GM21825 (cell line): ENCODE data around the gene SLC8A3.

ENCODE experiments used
- ATAC-seq: cut with Tn5 transposase; IDR thresholded peaks from one replicate; pipeline ENCODE4 v1.9.1; 2021; ENCODE audit warnings: mild to moderate bottlenecking, moderate library complexity; ENCODE audit not compliant: unreplicated experiment

The SLC8A3 gene

GRCh38 chr14:70123796-70124195 lies 65.0 kb downstream of the SLC8A3 start:
- ATAC-seq, result no peak

GRCh38 chr14:70121521-70121920 lies 67.2 kb downstream of the SLC8A3 start:
- no peak for ATAC-seq

GRCh38 chr14:70118064-70118463 lies 70.7 kb downstream of the SLC8A3 start:
- ATAC-seq, result no peak

GRCh38 chr14:70116278-70116677 lies 72.5 kb downstream of the SLC8A3 start:
- ATAC-seq, result no peak

- ATAC-seq, result no peak
Observed at GRCh38 chr14:70114621-70115156, 74.1 kb downstream of the SLC8A3 start.

GRCh38 chr14:70113211-70113610 lies 75.5 kb downstream of the SLC8A3 start:
- no peak for ATAC-seq

- ATAC-seq, result no peak
Observed at GRCh38 chr14:70108419-70108818, 80.3 kb downstream of the SLC8A3 start.

GRCh38 chr14:70107309-70107708 lies 81.4 kb downstream of the SLC8A3 start:
- ATAC-seq, result no peak

GRCh38 chr14:70100071-70100470 lies 88.7 kb downstream of the SLC8A3 start:
- no peak for ATAC-seq

GRCh38 chr14:70098250-70098809 lies 90.4 kb downstream of the SLC8A3 start:
- no peak for ATAC-seq

- no peak for ATAC-seq
Observed at GRCh38 chr14:70097576-70098249, 91.0 kb downstream of the SLC8A3 start.

GRCh38 chr14:70096866-70097265 lies 91.9 kb downstream of the SLC8A3 start:
- ATAC-seq, result no peak

- no peak for ATAC-seq
Observed at GRCh38 chr14:70094631-70095030, 94.1 kb downstream of the SLC8A3 start.

GRCh38 chr14:70094106-70094505 lies 94.6 kb downstream of the SLC8A3 start:
- ATAC-seq, result no peak

GRCh38 chr14:70093156-70093555 lies 95.6 kb downstream of the SLC8A3 start:
- ATAC-seq, result no peak

GRCh38 chr14:70087380-70087697 lies 101.4 kb downstream of the SLC8A3 start:
- ATAC-seq, result no peak

GRCh38 chr14:70086685-70087379 lies 101.9 kb downstream of the SLC8A3 start:
- no peak for ATAC-seq

- no peak for ATAC-seq
Observed at GRCh38 chr14:70084226-70084625, 104.5 kb downstream of the SLC8A3 start.

GRCh38 chr14:70082394-70082793 lies 106.4 kb downstream of the SLC8A3 start:
- ATAC-seq, result no peak

GRCh38 chr14:70080076-70080475 lies 108.7 kb downstream of the SLC8A3 start:
- no peak for ATAC-seq

- no peak for ATAC-seq
Observed at GRCh38 chr14:70078329-70078728, 110.4 kb downstream of the SLC8A3 start.

GRCh38 chr14:70077720-70078119 lies 111.0 kb downstream of the SLC8A3 start:
- no peak for ATAC-seq
